A204.1 (cell line): ENCODE measurements around the gene DPP9.
"Not testable (repeated sequence)": the region's sequence is repeated elsewhere in the genome, so short reads cannot be mapped to it uniquely, and the experiment has no call there.

Experiments
- FAIRE-seq: peaks from 2 replicates; lab custom pipeline; 2012; peaks lifted over from hg19 to GRCh38; lab: Jason Lieb, UNC

The DPP9 gene

GRCh38 chr19:4723595-4724514 is at the start of gene DPP9:
DPP9 (minus strand) TSS chr19:4723842; CDS start chr19:4719906, 3,936 bp downstream.
- peak; percentile 83 for FAIRE-seq

- no peak for FAIRE-seq
Measured at GRCh38 chr19:4773047-4773640, 49.5 kb upstream of the DPP9 start.

- FAIRE-seq = no peak
Measured at GRCh38 chr19:4772566-4772965, 48.9 kb upstream of the DPP9 start.

GRCh38 chr19:4768934-4769777 is 45.5 kb upstream of the DPP9 start:
- no peak for FAIRE-seq

- no peak for FAIRE-seq
Measured at GRCh38 chr19:4764393-4764660, 40.7 kb upstream of the DPP9 start.

GRCh38 chr19:4763021-4763420 is 39.4 kb upstream of the DPP9 start:
- FAIRE-seq = no peak

- FAIRE-seq = no peak
Measured at GRCh38 chr19:4760285-4760650, 36.6 kb upstream of the DPP9 start.

- FAIRE-seq = no peak
Measured at GRCh38 chr19:4759388-4760284, 36.0 kb upstream of the DPP9 start.

- no peak for FAIRE-seq
Measured at GRCh38 chr19:4758659-4759058, 35.0 kb upstream of the DPP9 start.

- no peak for FAIRE-seq
Measured at GRCh38 chr19:4758082-4758481, 34.4 kb upstream of the DPP9 start.

GRCh38 chr19:4755459-4755858 is 31.8 kb upstream of the DPP9 start:
- no peak for FAIRE-seq

- no peak for FAIRE-seq
Measured at GRCh38 chr19:4754248-4754647, 30.6 kb upstream of the DPP9 start.

- FAIRE-seq = no peak
Measured at GRCh38 chr19:4749870-4750590, 26.4 kb upstream of the DPP9 start.

- no peak for FAIRE-seq
Measured at GRCh38 chr19:4748589-4748988, 24.9 kb upstream of the DPP9 start.

GRCh38 chr19:4748185-4748584 is 24.5 kb upstream of the DPP9 start:
- FAIRE-seq = no peak

GRCh38 chr19:4745986-4746385 is 22.3 kb upstream of the DPP9 start:
- FAIRE-seq = no peak

- not testable (repeated sequence) for FAIRE-seq
Measured at GRCh38 chr19:4745175-4745574, 21.5 kb upstream of the DPP9 start.

- FAIRE-seq = no peak
Measured at GRCh38 chr19:4744451-4745174, 21.0 kb upstream of the DPP9 start.

- FAIRE-seq = no peak
Measured at GRCh38 chr19:4742723-4743646, 19.3 kb upstream of the DPP9 start.

- FAIRE-seq = no peak
Measured at GRCh38 chr19:4740092-4740491, 16.4 kb upstream of the DPP9 start.
